ENCODE results near the gene NMNAT2. TPM values are rescaled to one million over a fixed set of nuclear protein-coding genes. Genes with fewer than 3 reads are reported as not detected.

NMNAT2 gene
- total and polyA plus RNA-seq, 12 donors, result 0.35 to 6.1 (median 2.9) TPM

DNA sequence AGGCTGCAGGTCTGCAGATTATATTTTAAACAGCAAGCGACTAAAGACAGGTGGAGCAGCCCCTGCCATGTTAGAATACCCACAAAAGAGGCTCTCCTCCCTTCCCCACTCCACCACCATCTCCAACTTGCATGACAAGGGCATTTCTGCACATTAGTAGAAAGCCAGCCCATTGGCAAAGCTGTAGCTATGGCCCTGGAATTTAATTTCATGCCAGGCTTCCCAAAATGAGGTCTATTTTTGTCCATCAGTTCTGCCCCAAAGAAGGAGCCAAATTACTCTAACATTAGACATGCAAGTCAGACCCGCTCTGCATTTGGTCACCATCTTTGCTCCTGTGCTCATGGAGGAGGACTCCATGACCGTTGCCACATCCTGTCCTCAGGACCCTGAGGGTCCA is 116.9 kb downstream of the NMNAT2 start:
- no peaks in the 10 kb centered on the region for H3K27me3 ChIP-seq
- TF ChIP-seq POLR2A (IDR thresholded peaks at IDR 0.05) (no peak), CTCF (IDR thresholded peaks at IDR 0.05) (no peak)
- intact Hi-C loops (cut with DNase I), result no loop called here
- H3K4me1 ChIP-seq (replicated peaks in 1 of 2), result no peaks in the 10 kb centered on the region
- WGBS, 4 donors, result 52 to 75% (median 66%) methylated on average over 3 of the region's 3 CpGs
- H3K4me3 ChIP-seq, result no peak overlapping the region
- H3K27ac ChIP-seq, result no peak overlapping the region
- H3K9me3 ChIP-seq (replicated peaks in 1 of 3), result no peaks in the 10 kb centered on the region
- H3K36me3 ChIP-seq (replicated peaks in 1 of 2), result no peaks in the 10 kb centered on the region
- no peak for DNase-seq

DNA sequence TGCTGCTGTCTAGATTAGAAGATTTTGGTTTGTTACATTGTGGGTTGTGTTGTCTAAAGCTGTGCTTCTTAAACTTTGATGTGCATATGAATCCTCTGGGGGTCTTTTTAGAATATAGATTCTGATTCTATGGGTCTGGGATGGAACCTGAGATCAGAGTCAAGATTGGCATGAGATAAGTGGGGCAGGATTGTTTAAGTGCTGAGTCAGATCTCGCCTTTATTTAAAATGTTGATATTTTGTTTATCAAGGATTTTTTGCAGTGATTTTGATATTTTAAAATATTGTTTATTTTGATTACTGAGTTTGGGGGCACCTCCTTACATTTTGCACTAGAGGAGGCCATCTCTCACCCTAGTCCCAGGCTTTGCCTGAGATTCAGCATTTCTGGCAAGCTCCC is 117.4 kb downstream of the NMNAT2 start:
- intact Hi-C loops (cut with DNase I), result no loop called here
- Histone ChIP-seq H3K27me3 (no peaks in the 10 kb centered on the region), H3K27ac (no peak overlapping the region), H3K9me3 (replicated peaks in 1 of 3) (no peaks in the 10 kb centered on the region), H3K4me1 (replicated peaks in 1 of 2) (no peaks in the 10 kb centered on the region), H3K36me3 (replicated peaks in 1 of 2) (no peaks in the 10 kb centered on the region), H3K4me3 (no peak overlapping the region)
- DNase-seq, result no peak
- 78 to 92% (median 89%) methylated on average over 1 of the region's 1 CpG for WGBS, 4 donors
- TF ChIP-seq POLR2A (IDR thresholded peaks at IDR 0.05) (no peak), CTCF (IDR thresholded peaks at IDR 0.05) (no peak)

- no peak for DNase-seq
- Histone ChIP-seq H3K27ac (no peak overlapping the region), H3K4me1 (replicated peaks in 1 of 2) (no peaks in the 10 kb centered on the region), H3K9me3 (replicated peaks in 1 of 3) (no peaks in the 10 kb centered on the region), H3K4me3 (no peak overlapping the region), H3K36me3 (replicated peaks in 1 of 2) (no peaks in the 10 kb centered on the region), H3K27me3 (no peaks in the 10 kb centered on the region)
- TF ChIP-seq POLR2A (IDR thresholded peaks at IDR 0.05), result no peak
- TF ChIP-seq CTCF (IDR thresholded peaks at IDR 0.05), result no peak
- intact Hi-C loops (cut with DNase I), result no loop called here
Observed at GRCh38 chr1:183300395-183300794, 117.8 kb downstream of the NMNAT2 start.

DNA sequence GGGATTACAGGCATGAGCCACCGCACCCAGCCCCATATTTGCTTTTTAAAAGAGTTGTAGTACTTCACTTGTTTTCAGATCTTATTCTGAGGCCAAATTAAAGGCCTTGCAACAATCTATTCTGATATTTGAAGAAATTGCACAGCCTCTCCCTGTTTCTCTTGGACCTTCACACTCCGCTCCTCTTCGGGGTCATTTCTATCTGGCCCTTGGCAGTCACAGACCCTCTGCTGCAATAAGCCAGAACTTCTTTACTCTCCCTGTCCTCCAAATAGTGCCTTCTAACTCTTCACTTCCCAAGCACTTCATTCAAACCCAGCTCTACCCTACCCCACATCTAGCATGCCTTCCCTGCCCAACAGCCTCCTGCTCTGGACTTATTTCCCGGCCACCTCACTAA is 121.4 kb downstream of the NMNAT2 start:
- intact Hi-C loops (cut with DNase I), result no loop called here
- no peaks in the 10 kb centered on the region for H3K27me3 ChIP-seq
- no peak for DNase-seq
- H3K9me3 ChIP-seq (replicated peaks in 1 of 3), result no peaks in the 10 kb centered on the region
- H3K4me1 ChIP-seq (replicated peaks in 1 of 2), result no peaks in the 10 kb centered on the region
- TF ChIP-seq POLR2A (IDR thresholded peaks at IDR 0.05) (no peak), CTCF (IDR thresholded peaks at IDR 0.05) (no peak)
- H3K27ac ChIP-seq, result no peak overlapping the region
- no peak overlapping the region for H3K4me3 ChIP-seq
- WGBS, 4 donors, result 78 to 89% (median 83%) methylated on average over 4 of the region's 4 CpGs
- H3K36me3 ChIP-seq (replicated peaks in 1 of 2), result no peaks in the 10 kb centered on the region

Data from adrenal gland (tissue), 12 donors.